Brain pericyte (primary cell): ENCODE data around the gene RSRC2.
A peak's percentile ranks its signal among the peaks of the same experiment; 100 is the strongest.
"Not testable (repeated sequence)": the region's sequence is repeated elsewhere in the genome, so short reads cannot be mapped to it uniquely, and the experiment has no call there.

ENCODE experiments used
- DNase-seq: peaks from one replicate; pipeline ENCODE4 v3.0.0-alpha.2; 2012; ENCODE audit warnings: low read depth, low spot score

RSRC2 gene, protein sequence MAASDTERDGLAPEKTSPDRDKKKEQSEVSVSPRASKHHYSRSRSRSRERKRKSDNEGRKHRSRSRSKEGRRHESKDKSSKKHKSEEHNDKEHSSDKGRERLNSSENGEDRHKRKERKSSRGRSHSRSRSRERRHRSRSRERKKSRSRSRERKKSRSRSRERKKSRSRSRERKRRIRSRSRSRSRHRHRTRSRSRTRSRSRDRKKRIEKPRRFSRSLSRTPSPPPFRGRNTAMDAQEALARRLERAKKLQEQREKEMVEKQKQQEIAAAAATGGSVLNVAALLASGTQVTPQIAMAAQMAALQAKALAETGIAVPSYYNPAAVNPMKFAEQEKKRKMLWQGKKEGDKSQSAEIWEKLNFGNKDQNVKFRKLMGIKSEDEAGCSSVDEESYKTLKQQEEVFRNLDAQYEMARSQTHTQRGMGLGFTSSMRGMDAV

DNA sequence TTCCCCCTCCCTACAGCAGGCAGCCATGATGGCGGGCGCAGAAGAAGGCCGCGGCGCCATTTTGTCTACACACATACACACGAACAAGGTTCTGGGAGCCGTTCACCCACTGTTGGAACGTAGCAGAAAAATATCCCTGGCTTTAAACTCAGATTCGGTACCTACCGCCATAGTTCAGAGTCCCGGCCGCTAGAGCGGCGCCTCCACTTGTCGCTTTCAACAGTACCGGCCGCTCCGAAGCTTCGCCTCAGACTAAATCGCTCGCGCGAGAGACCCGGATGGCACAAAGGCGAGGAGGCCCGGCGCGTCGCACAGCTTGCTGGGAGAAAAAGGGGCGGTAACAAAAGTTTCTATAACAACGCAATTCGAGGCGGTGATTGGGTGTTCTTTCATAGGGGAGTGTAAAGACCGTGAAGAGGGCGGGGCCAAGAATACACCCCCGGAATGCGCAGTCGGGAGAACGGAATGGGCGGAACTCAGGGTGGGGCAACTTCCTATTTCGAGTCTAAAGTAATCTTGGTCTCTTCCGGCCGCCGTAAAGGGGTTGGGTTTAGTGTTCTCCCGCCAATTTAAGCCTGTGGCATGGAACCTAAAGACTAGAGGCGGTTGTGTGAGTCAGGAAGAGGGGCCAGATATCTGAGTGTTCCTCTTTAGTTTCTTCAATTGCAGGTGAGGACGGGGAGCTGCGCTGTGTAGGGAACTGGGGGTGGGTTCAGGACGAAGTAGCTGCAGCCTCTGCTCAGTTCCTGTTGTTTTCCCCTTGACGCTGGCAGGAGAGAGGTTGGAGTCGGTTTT, at the start of gene RSRC2, which contains the start of gene KNTC1:
TSS of gene RSRC2 (minus strand) at position 254 of the 795 bp plus-strand sequence. CDS start at position 171, 83 bp downstream.
TSS of gene KNTC1 (plus strand) at position 567 of the 795 bp plus-strand sequence. CDS start 2,815 bp downstream, outside the sequence.
- peak; percentile 98 for DNase-seq

GRCh38 chr12:122571821-122572220, 45.1 kb upstream of the RSRC2 start:
- no peak for DNase-seq

DNA sequence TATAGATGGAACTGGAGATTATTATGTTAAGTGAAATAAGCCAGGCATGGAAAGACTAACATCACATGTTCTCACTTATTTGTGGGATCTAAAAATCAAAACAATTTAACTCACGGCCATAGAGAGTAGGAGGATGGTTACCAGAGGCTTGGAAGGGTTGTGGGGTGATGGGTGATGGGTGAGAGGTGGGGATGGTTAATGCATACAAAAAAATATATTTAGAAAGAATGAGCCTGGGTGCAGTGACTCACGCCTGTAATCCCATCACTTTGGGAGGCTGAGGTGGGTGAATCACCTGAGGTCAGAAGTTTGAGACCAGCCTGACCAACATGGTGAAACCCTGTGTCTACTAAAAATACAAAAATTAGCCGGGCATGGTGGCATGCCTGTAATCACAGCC, 43.3 kb upstream of the RSRC2 start:
- not testable (repeated sequence) for DNase-seq

DNA sequence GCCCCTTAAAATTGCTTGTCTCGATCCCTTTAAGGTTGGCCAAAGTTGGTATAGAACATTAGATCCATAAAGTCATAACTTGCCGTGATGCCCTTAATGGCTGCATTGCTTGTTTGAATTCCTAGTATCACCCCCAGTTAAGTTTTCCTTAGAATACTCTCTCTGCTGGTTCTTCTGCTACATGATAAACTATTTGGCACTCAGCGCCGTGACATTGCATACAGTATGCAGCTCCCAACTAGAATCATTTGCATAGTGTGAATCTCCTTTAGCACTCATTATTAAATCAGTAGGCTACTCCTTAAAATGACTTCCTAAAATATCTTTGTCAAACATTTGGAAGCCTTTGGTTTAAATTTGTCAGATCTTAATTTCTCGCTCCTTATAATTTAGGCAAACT, 42.6 kb upstream of the RSRC2 start:
- DNase-seq: no peak

GRCh38 chr12:122566816-122567215, 40.1 kb upstream of the RSRC2 start:
- DNase-seq: not testable (repeated sequence)

- no peak for DNase-seq
These were observed 36.6 kb upstream of the RSRC2 start for GRCh38 chr12:122563361-122563760.

- no peak for DNase-seq
These were observed 33.4 kb upstream of the RSRC2 start for GRCh38 chr12:122560138-122560537.

- DNase-seq: no peak
These were observed 32.3 kb upstream of the RSRC2 start for GRCh38 chr12:122558745-122559641.

DNA sequence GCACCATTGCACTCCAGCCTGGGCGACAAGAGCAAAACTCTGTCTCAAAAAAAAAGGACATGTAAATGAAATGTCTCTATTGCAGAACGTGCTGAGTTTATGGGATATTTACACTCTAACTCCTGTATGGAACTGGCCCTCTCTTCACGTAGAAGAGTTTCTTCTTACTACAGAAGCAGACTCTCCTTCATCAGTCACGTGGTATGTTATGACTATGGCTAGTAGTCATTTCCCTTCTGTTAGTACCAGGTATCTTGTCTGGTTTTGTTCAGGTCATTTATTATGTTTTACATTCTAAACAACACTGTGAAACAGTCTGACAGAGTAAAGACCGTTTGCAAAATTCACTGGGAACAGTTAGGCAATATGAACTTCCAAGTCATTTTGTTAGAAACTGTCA, 20.6 kb upstream of the RSRC2 start:
- DNase-seq: no peak

DNA sequence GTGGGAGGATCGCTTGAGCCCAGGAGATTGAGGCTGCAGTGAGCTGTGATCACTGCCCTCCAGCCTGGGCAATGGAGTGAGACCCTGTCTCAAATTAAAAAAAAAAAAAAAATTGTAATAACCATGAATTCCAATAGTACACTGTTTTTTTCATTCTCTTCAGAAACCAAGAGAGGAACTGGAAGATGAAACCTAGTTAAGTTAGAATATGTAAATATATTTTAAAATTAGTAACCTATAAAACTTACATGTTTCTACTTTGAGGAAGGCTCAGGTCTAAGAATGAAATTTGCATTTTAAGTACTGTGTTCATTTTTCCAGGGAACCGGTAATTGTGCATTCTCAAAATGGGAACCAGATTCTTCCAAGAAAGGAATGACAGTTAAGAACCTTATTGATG, 19.1 kb upstream of the RSRC2 start:
- no peak for DNase-seq

GRCh38 chr12:122544537-122544936, 17.8 kb upstream of the RSRC2 start:
- DNase-seq: no peak

GRCh38 chr12:122538496-122538895, 11.8 kb upstream of the RSRC2 start:
- DNase-seq: no peak

- no peak for DNase-seq
These were observed 10.3 kb upstream of the RSRC2 start for GRCh38 chr12:122537021-122537420.

- no peak for DNase-seq
These were observed 7.1 kb upstream of the RSRC2 start for GRCh38 chr12:122533856-122534255.

GRCh38 chr12:122528992-122529391, 2.3 kb upstream of the RSRC2 start:
- DNase-seq: no peak

- no peak for DNase-seq
These were observed 1.8 kb upstream of the RSRC2 start for GRCh38 chr12:122528582-122528981.

DNA sequence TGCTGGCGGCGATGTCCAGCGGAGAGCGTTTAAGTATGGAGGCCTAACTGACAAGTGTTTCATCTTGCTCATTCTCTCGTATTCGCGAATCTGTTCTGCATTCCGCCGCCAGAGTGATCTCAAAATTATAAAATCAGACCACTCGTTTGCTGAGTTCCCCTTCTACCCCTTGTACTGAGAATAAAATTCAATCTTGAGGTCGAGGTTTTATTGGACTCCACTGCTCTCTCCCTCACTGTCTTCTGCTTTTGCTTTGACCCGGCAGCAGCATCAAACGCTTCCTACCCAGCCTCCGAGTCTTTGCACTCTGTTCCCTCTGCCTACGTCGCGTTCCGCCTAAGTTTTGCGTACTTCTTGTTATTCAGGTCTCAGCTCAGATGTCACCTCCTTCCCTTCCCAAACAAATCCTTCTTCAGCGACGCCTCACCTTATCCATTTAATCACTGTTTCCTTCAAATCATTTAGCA, 775 bp upstream of the RSRC2 start:
- DNase-seq: no peak

- no peak for DNase-seq
These were observed 2.7 kb downstream of the RSRC2 start for GRCh38 chr12:122523846-122524718.

GRCh38 chr12:122523280-122523679, 3.5 kb downstream of the RSRC2 start:
- DNase-seq: no peak

- DNase-seq: no peak
These were observed 6.1 kb downstream of the RSRC2 start for GRCh38 chr12:122520676-122521075.
